HG02798 (cell line): ENCODE results near the gene TTL.
"Not testable (repeated sequence)": the region's sequence is repeated elsewhere in the genome, so short reads cannot be mapped to it uniquely, and the experiment has no call there.

Experiments used
- ATAC-seq: cut with Tn5 transposase; IDR thresholded peaks from one replicate; pipeline ENCODE4 v1.9.1; 2021; ENCODE audit warnings: mild to moderate bottlenecking; ENCODE audit not compliant: unreplicated experiment, poor library complexity

The TTL gene

DNA sequence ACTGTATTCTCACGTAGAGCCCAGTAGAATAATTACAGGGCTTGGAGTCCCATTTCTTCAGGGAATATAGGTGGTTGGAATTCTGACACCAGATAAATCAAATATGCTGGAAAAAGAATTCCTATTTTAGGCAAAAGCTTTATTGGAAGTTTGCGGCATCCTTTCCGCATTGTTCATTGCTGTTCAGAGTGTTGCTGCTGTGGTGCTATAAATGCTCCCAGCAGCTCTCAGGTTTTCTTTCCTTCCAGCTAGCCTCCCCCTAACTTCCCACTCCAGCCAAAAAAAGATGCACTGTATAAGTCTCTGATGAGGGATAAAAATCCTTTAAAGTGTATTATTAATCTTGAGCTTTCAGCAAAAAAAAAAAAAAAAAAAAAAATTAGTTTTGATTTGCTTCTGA lies 34.8 kb downstream of the TTL start:
- ATAC-seq: no peak

DNA sequence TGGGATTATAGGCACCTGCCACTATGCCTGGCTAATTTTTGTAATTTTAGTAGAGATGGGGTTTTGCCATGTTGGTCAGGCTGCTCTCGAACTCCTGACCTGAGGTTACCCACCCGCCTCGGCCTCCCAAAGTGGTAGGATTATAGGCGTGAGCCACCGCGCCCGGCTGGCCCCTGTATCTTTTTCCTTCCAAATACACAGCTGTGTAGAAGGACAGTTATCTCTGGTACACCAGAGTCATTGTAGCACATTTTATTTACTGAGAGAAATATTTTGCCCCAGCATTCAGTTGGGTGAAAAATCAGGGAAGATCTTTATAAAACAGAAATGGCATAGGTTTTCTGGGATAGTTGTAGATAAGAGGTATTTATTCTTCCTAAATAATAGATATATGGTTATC lies 36.9 kb downstream of the TTL start:
- ATAC-seq: no peak

DNA sequence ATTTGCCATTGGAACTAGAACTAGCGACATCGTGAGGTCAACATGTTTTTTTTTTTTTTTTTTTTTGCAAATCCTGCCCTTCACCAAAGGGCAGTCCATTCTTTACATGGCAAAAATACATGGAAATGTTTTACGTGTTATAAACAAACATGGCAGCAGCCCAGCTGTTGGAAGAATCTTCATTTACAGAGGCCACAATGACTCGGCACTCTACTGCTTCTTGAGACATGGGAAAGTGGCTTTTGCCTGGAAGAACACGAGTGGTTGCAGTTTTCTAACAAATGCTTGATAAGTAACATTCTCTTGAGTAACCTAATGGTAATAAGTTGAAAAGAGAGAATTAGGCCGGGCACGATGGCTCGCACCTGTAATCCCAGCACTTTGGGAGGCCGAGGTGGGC lies 37.5 kb downstream of the TTL start:
- ATAC-seq: no peak

DNA sequence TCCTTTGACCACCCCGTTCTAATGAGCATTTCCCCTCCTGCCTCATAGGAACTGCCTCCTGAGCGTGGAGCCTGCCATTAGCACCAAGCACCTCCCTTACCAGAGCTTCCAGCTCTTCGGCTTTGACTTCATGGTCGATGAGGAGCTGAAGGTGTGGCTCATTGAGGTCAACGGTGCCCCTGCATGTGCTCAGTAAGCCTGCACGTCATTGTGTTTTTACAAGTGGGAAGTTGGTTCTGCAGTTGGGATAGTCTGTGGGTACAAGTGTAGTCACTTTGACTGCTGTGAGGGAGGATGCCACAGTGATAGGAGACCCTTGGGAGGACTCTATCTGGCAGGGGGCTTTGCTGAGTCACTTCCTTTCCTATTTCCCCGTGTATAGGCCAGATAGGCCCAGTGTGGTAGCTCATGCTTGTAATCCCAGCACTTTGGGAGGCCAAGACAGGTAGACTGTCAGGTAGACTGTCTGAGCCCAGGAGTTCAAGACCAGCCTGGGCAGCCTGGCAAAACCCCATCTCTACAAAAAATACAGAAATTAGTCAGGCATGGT lies 38.4 kb downstream of the TTL start:
- no peak for ATAC-seq

DNA sequence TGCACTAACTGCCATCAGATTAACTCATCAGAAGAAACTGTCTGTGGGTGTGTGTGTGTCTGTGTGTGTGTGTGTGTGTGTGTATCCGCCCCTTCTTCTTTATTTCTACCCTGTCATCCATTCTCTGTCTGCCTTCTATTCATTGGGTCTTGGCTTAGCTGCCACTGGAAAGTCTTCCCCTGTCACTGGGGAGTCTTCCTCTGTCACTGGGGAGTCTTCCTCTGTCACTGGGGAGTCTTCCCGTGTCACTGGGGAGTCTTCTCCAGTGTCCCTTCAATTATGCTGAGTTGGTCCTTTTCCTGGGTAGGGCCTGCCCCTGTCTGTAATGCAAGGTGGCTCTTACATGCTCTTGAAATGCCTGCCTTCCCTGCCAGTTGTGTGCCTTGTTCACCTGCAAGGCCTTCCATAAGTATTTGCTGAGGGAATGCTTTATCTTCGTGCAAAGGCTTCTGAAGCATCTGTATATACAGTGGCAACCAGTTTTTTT lies 41.4 kb downstream of the TTL start:
- ATAC-seq: no peak

DNA sequence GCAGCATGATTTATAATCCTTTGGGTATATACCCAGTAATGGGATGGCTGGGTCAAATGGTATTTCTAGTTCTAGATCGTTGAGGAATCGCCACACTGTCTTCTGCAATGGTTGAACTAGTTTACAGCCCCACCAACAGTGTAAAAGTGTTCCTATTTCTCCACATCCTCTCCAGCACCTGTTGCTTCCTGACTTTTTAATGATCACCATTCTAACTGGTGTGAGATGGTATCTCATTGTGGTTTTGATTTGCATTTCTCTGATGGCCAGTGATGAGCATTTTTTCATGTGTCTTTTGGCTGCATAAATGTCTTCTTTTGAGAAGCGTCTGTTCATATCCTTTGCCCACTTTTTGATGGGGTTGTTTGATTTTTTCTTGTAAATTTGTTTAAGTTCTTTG lies 42.3 kb downstream of the TTL start:
- not testable (repeated sequence) for ATAC-seq

DNA sequence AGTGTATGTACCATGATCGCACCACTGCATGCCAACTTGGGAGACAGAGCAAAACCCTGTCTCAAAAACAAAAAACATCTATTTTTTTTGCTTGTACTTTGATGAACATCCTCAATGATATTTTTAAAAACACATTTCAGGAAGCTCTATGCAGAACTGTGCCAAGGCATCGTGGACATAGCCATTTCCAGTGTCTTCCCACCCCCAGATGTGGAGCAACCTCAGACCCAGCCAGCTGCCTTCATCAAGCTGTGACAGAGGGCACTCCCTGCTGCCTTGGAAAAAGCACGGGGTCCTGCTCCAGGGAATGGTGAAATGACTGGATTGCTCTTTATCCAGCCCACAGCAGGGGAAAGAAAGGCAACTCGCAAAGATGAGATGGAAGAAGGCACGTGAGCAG lies 46.6 kb downstream of the TTL start:
- ATAC-seq: no peak

DNA sequence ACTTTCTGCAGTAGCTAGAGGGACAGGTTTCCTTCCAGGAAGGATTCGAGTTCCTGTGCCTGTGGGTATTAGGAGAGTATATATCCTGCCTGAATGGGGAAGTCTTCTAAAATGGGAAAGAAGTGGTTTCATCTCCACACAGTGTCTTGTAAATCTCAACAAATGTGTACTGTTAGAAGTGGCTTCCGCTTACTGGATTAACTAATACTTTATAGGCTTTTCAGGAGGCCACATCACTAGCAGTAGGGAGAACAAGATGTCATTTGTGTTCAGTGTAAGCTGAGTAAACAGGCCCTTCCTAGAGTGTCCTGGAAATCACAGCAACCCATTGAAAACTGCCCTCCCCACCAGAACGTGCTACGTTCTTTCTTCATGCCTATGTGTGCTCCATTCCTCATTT lies 47.8 kb downstream of the TTL start:
- no peak for ATAC-seq

DNA sequence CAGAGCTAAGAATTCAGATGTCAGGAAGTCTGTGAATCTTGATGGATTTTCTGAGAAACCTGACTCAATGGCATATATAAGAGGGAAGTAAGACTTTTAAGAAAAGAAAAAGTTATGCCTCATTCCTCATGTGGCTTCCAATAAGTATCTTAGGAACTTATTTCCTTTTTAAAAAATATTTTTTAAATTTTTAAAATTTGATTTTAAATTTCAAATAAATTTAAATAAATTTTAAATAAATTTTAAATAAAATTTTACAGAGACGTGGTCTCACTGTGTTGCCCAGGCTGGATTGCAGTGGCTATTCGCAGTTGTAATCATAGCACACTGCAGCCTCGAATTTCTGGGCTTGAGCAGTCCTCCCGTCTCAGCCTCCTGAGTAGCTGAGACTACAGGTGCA lies 48.8 kb downstream of the TTL start:
- no peak for ATAC-seq

DNA sequence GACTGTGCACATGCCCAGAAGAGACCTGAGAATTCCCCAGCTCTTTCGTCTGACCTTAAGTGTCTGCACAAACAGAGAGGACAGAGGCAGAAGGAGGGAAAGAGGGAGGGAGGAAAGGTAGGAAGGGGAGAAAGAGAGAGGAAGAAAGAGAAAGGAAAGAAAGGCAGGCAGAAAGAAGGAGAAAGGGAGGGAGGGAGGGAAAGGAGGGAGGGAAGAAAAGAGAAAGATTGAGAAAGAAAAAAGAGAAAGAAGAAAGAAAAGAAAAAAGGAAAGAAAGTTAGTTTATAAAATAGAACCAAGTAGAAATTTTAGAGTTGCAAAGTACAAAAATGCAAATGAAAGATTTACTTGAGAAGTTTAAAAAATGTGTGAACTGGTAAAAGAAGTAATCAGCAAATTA lies 52.9 kb downstream of the TTL start:
- ATAC-seq: no peak

DNA sequence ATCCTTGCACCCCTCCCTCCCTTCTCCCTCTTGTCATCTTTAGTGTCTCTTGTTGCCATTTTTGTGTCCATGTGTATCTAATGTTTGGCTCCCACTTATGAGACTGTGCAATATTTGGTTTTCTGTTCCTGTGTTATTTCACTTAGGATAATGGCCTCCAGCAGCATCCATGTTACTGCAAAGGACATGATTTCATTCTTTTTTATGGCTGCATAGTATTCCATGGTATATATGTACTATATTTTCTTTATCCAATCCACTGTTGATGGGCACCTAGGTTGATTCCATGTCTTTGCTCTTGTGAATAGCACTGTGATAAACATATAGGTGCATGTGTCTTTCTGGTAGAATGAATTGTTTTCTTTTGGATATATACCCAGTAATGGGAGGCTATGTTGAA lies 54.7 kb downstream of the TTL start:
- not testable (repeated sequence) for ATAC-seq

DNA sequence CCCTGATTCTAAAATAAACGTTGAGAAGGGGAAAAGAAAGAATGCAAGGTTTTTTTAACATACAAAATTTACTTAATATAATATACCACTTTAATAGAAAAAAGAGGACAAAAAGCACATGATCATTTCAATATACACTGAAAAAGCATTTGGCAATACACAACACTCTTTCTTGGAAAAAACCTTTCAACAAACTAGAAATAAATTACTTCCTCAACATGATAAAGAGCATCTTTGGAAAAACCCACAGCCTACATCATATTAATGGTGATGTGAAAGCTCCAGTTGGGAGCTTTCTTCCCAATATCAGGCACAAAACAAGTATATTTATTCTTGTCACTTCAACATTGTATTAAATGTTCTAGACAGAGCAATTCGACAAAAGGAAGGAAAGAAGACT lies 57.4 kb downstream of the TTL start:
- ATAC-seq: no peak

DNA sequence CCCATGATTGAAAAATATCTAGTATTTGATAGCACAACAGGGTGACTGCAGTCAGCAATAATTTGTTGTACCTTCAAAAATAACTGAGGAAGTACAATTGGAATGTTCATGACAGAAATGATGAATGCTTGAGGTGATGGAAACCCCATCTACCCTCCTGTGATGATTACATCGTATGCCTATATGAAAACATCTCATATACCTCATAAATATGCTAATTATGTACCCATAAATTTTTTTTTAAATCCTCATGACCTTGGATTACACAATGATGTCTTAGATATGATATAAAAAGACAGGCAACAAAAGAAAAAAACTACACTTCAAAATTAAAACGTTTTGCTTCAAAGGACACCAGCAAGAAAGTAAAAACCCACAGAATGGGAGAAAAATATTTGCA lies 59.0 kb downstream of the TTL start:
- no peak for ATAC-seq

DNA sequence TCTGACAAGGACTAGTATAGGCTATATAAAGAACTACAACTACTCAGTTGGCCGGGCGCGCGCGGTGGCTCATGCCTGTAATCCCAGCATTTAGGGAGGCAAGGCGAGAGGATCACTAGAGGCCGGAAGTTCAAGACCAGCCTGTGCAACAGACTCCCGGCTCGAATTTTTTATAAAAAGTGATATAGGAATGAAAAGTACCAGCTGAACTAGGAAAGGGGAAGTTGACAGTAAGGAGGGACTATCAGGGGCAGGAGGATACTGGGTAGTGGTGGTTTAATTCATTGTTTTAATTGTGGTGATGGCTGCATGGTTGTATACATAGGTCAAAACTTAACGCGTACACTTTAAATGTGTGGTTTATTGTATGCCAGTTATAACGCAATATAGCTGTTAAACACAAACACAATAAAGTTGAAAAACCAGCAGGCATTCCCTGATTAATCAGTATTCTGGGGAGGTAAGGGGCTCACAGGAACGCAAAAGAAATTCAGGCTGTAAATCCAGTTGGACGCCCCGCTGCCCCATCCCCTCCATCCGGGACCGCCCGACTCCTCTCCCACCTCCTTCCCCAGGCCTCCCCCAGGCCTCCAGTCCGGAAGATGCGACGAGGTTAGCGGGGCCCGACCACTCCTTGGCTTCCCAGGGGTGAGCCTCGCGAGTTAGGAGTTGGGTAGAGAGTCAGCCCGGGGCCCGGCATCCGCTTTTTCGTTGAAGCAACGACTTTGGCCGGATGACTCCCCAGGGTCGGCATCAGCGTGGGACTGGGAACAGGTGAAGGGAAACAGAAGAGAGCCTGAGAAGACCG lies 59.6 kb downstream of the TTL start:
- peak; percentile 70 for ATAC-seq

DNA sequence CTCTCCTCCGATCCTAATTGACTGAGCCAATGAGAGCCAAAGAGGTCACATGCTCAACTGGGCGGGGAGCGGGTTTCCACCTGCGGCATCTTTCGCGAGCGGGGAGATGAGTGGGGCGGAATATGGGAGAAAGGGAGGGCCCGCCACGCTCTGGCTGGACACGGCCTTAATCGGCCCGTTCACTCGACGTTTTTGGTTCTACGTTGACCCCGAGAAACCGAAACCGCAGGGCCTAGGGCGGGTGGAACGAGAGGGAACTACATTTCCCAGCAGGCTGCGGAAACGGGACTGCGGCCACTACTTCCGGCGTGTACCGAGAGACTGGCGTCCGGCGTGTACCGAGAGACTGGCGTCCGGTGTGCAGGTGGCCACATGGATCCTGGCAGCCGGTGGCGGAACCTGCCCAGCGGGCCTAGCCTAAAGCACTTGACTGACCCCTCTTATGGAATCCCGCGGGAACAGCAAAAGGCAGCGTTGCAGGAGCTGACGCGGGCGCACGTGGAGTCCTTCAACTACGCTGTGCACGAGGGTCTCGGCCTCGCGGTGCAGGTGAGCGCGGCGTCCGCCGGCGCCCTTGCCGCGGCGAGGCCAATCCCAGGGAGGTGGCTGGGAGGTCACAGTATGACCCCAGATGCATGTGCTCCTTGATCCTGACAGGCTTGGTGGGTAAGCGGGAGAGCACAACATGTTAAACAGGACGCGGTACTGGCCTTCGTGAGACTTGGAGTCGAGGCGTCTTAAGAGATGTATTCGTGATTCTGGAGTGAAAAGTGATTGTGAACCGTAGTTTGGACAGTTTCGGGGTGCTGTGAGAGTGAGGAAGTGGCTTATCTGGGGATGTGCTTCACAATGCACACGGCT lies 60.4 kb downstream of the TTL start, which contains the start of gene POLR1B:
TSS of gene POLR1B (plus strand) at position 343 of the 861 bp plus-strand sequence. CDS start at position 373, 30 bp downstream.
- ATAC-seq: peak; percentile 84

DNA sequence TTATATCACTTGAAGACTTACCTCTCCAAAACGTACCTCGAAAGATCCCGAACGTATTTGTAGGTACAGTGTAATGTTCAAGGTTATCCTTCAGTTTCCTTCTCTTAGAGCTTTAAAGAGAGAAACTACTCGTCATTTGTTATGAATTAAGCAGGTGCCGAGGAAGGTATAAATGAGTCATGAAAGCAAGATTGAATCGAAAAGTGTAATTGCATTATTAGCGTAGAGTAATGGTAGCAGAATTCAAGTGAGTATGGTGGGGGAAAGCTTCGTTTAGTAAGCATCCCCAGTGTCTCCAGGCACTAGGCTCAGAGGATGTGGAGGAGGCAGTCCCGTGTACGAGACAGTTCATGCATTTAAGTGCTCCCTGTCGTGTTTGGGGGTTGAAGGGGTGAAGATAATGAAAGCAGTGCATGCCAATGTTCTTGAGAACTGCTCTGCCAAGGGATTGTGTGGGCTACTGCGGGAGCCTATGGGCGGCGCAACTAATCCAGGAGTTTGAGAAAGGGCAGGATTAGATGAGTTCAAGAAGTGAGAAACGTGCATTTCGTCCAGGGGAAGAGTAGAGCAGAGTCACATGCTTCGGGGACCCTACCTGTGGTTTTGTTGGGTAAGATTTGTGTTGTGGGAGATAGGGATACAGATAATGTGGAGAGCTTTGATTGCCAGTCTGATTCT lies 61.2 kb downstream of the TTL start:
- ATAC-seq: no peak

DNA sequence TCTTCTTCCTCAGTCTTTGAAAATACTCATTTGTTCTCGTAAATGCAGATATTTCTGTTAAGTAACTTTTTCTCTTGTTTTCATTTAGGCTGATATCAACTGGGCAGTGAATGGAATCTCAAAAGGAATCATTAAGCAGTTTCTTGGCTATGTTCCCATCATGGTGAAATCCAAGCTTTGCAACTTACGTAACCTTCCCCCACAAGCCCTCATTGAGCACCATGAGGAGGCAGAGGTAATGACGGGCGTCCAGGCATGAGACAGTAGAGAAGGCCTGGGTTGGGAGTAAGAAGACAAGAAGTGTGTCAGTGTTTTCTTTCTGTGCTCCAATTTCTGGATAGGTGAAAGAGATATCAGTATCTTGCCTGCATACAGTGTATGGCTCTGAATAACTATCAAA lies 65.4 kb downstream of the TTL start:
- ATAC-seq: no peak

DNA sequence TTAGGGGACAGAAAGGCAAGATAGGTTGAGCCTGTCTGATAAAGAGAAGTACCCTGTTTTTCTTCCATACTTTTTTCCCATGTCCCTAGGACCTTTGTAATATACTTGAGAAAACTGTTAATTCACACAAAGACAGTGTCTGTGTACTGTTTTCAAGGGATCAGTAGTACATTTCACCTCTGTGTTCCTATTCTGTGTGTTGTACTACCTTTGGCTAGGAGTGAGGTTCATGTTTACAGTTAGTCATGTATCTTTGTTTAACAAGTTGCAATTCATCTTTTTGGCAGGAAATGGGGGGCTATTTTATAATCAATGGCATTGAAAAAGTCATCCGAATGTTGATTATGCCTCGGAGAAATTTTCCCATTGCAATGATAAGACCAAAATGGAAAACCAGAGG lies 67.0 kb downstream of the TTL start:
- ATAC-seq: no peak

DNA sequence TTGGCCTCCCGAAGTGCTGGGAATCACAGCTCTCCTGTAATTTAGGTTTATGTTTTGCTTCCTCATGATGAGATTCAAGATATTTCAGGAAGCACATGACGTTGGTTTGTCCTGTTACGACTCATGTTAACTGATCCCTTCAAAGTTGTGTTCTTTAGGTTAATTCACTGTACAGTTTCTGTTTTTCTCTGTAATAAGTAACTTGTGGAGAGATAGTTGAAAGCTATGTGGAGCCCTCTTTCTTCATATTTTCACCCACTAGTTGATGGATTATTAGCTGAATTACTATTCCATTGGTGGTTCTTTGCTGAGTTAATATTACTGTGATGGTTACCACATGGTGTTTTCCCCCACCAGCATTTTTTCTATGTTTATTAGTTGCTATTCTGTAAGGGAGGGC lies 84.1 kb downstream of the TTL start:
- ATAC-seq: peak; percentile 68

DNA sequence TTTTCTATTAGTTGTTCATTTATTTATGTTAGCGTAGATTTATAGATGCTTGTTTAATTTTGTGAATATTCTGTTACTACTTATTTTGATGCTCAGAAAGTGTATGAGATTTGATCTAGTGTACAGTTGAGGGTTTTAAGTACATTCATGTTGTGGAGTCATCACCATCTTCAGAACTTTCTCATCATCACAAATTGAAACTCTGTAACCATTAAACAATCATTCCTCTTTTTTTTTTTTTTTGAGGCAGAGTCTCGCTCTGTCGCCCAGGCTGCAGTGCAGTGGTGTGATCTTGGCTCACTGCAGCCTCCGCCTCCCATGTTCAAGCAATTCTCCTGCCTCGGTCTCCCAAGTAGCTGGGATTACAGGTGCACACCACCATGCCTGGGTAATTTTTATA lies 84.6 kb downstream of the TTL start:
- ATAC-seq: peak; percentile 27

DNA sequence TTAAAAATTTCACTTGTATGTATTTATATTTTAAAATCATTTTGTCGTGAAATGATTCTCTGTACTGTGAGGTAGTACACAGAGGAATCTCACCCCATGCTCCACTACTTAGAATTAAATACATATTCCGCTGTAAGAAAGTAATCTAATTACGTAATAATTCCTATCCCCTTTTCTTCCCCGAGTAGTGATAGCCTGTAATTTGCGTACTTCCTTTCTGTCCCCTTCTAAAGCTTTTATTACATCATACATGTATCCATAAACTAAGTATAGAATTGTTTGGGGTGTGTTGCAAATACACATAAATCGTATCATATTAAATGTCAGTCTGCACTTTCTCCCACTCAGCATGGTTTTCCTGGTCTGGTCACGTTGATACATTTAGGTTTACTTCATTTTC lies 90.0 kb downstream of the TTL start:
- no peak for ATAC-seq
